H1 (cell line): ENCODE results near the gene OR11L1. TPM values are rescaled to one million over a fixed set of nuclear protein-coding genes. Genes with fewer than 3 reads are reported as not detected.

Source experiments
- CTCF ChIA-PET: fragments of 300-600 bp; sonication (Branson Sonifier 250); formaldehyde crosslinking; loops from one replicate; lab custom pipeline; 2021; ENCODE audit not compliant: partially characterized antibody; lab: Charles Lee
- POLR2A ChIA-PET: fragments of 300-600 bp; sonication (Branson Sonifier 250); formaldehyde crosslinking; loops from one replicate; lab custom pipeline; 2021; ENCODE audit warnings: inconsistent platforms; ENCODE audit not compliant: partially characterized antibody; lab: Charles Lee
- DNase-seq, 2 experiments: peaks; one replicate each; pipeline versions ENCODE4 v3.0.0 to v3.0.0-alpha.2; 2010 to 2022; ENCODE audit warnings: low spot score in 2 of 2, low read depth in 1 of 2, mixed read lengths in 1 of 2
- FAIRE-seq: peaks from 2 replicates; lab custom pipeline; 2011; peaks lifted over from hg19 to GRCh38; lab: Jason Lieb, UNC
- H2AFZ ChIP-seq: 2 replicates; pipeline ENCODE4 v1.8.1; 2012; ENCODE audit warnings: low read length, inconsistent platforms
- H2AK5ac ChIP-seq: 2 replicates; pipeline ENCODE4 v1.6.1; 2013; ENCODE audit warnings: low read depth, low read length
- H2BK120ac ChIP-seq: replicated peaks from 2 replicates; pipeline ENCODE3; 2013; ENCODE audit warnings: low read depth, low read length, inconsistent platforms
- H2BK12ac ChIP-seq: 2 replicates; pipeline ENCODE4 v1.6.1; 2013; ENCODE audit warnings: low read depth, low read length
- H2BK15ac ChIP-seq: 2 replicates; pipeline ENCODE4 v1.6.1; 2013; ENCODE audit warnings: low read length
- H2BK20ac ChIP-seq: 2 replicates; pipeline ENCODE4 v1.6.1; 2013; ENCODE audit warnings: low read length
- H2BK5ac ChIP-seq: 2 replicates; pipeline ENCODE4 v1.6.1; 2013; ENCODE audit warnings: low read depth, low read length
- H3K14ac ChIP-seq: 2 replicates; pipeline ENCODE4 v1.6.1; 2013; ENCODE audit warnings: inconsistent platforms; ENCODE audit not compliant: insufficient read length
- H3K18ac ChIP-seq: 2 replicates; pipeline ENCODE4 v1.6.1; 2013; ENCODE audit warnings: low read length; ENCODE audit errors: extremely low read depth
- H3K23ac ChIP-seq: 2 replicates; pipeline ENCODE4 v1.6.1; 2013; ENCODE audit warnings: inconsistent platforms; ENCODE audit not compliant: insufficient read length
- H3K23me2 ChIP-seq: 2 replicates; pipeline ENCODE4 v1.6.1; 2013; ENCODE audit warnings: low read depth, low read length
- H3K27ac ChIP-seq: 2 replicates; pipeline ENCODE4 v1.6.1; 2011; ENCODE audit warnings: low read depth, low read length, inconsistent platforms
- H3K27me3 ChIP-seq, 4 experiments: replicated peaks in 1 of 4; 1 replicate in 1 of 4; 2 replicates in 3 of 4; pipeline versions ENCODE4 v1.6.1 to v1.8.1; 2011 to 2013; ENCODE audit warnings: low read length in 3 of 4, mild to moderate bottlenecking in 3 of 4, inconsistent platforms in 2 of 4, mixed read lengths in 2 of 4, moderate library complexity in 1 of 4; ENCODE audit not compliant: control insufficient read depth in 3 of 4, insufficient read depth in 3 of 4; ENCODE audit errors: extremely low read depth in 1 of 4
- H3K36me3 ChIP-seq, 4 experiments: 2 replicates each; pipeline versions ENCODE4 v1.6.1 to v1.8.1; 2011 to 2013; ENCODE audit warnings: mild to moderate bottlenecking in 4 of 4, low read length in 3 of 4, moderate library complexity in 2 of 4, control low read depth in 1 of 4, inconsistent platforms in 1 of 4; ENCODE audit not compliant: insufficient read depth in 4 of 4, control insufficient read depth in 2 of 4
- H3K4ac ChIP-seq: replicated peaks from 2 replicates; pipeline ENCODE3; 2013; ENCODE audit warnings: low read length, low read depth, mixed read lengths, inconsistent platforms; ENCODE audit not compliant: insufficient read length
- H3K4me1 ChIP-seq, 4 experiments: replicated peaks in 1 of 4; 1 replicate in 1 of 4; 2 replicates in 3 of 4; pipeline versions ENCODE4 v1.6.1 to v1.8.1; 2011 to 2013; ENCODE audit warnings: low read length in 3 of 4, inconsistent platforms in 2 of 4, mixed read lengths in 1 of 4; ENCODE audit not compliant: insufficient read depth in 4 of 4, control insufficient read depth in 3 of 4
- H3K4me2 ChIP-seq, 2 experiments: 2 replicates each; pipeline versions ENCODE4 v1.6.1 to v1.8.1; 2011 to 2013; ENCODE audit warnings: low read depth in 2 of 2, low read length in 2 of 2, control low read depth in 1 of 2, inconsistent platforms in 1 of 2, mild to moderate bottlenecking in 1 of 2; ENCODE audit not compliant: insufficient read depth in 1 of 2
- H3K4me3 ChIP-seq, 4 experiments: fragments of 200-600, 300-600 bp in 1 of 4; sonication (generic), shearing (Covaris generic), sonication (Bioruptor Twin) in 1 of 4; 2 replicates each; pipeline versions ENCODE4 v1.5.1 to v1.8.1; 2011 to 2016; ENCODE audit warnings: low read length in 4 of 4, low read depth in 3 of 4, control low read depth in 2 of 4, inconsistent platforms in 2 of 4, mild to moderate bottlenecking in 2 of 4, mixed read lengths in 1 of 4, moderate library complexity in 1 of 4; ENCODE audit not compliant: insufficient read depth in 2 of 4; ENCODE audit errors: extremely low read depth in 1 of 4
- H3K56ac ChIP-seq: replicated peaks from 2 replicates; pipeline ENCODE3; 2013; ENCODE audit warnings: low read depth, mild to moderate bottlenecking, mixed read lengths, low read length, inconsistent platforms; ENCODE audit not compliant: insufficient read length
- H3K79me1 ChIP-seq: 2 replicates; pipeline ENCODE4 v1.6.1; 2013; ENCODE audit warnings: low read depth, low read length, control low read depth
- H3K79me2 ChIP-seq, 2 experiments: 2 replicates each; pipeline versions ENCODE4 v1.6.1 to v1.8.1; 2012 to 2013; ENCODE audit warnings: low read length in 2 of 2, mild to moderate bottlenecking in 2 of 2, inconsistent platforms in 1 of 2; ENCODE audit not compliant: insufficient read depth in 2 of 2, control insufficient read depth in 1 of 2
- H3K9ac ChIP-seq, 4 experiments: replicated peaks in 1 of 4; 1 replicate in 1 of 4; 2 replicates in 3 of 4; pipeline versions ENCODE4 v1.6.1 to v1.8.1; 2011 to 2013; ENCODE audit warnings: low read depth in 3 of 4, low read length in 3 of 4, control low read depth in 2 of 4, mild to moderate bottlenecking in 2 of 4, moderate library complexity in 2 of 4, inconsistent platforms in 1 of 4; ENCODE audit errors: extremely low read depth in 1 of 4
- H3K9me3 ChIP-seq, 2 experiments: 2 replicates each; pipeline versions ENCODE4 v1.6.1 to v1.8.1; 2012 to 2013; ENCODE audit warnings: mild to moderate bottlenecking in 2 of 2, moderate library complexity in 2 of 2, control low read depth in 1 of 2, inconsistent platforms in 1 of 2, low read depth in 1 of 2, low read length in 1 of 2, mixed read lengths in 1 of 2; ENCODE audit not compliant: insufficient read depth in 2 of 2
- H4K20me1 ChIP-seq, 2 experiments: replicated peaks in 1 of 2; 2 replicates each; pipeline versions ENCODE3 to v1.8.1; 2011 to 2013; ENCODE audit warnings: inconsistent platforms in 2 of 2, low read length in 2 of 2, mild to moderate bottlenecking in 1 of 2; ENCODE audit not compliant: insufficient read depth in 2 of 2, control insufficient read depth in 1 of 2
- H4K5ac ChIP-seq: 2 replicates; pipeline ENCODE4 v1.6.1; 2013; ENCODE audit warnings: low read length, low read depth, mixed read lengths, inconsistent platforms; ENCODE audit not compliant: insufficient read length
- H4K8ac ChIP-seq: 2 replicates; pipeline ENCODE4 v1.8.0; 2013; ENCODE audit warnings: mild to moderate bottlenecking, moderate library complexity, low read length, inconsistent platforms; ENCODE audit not compliant: insufficient read depth; ENCODE audit errors: extremely low read depth
- H4K91ac ChIP-seq: replicated peaks from 2 replicates; pipeline ENCODE3; 2013; ENCODE audit warnings: low read length, mixed read lengths, inconsistent platforms; ENCODE audit not compliant: insufficient read length
- CBX8 ChIP-seq: fragments of 300-800, 300-1000 bp; sonication (generic); IDR thresholded peaks from 2 replicates; pipeline ENCODE4 v1.7.1; 2016; ENCODE audit warnings: low read depth, low read length, borderline replicate concordance
- CTCF ChIP-seq, 3 experiments: IDR thresholded peaks; 1 replicate in 2 of 3; 2 replicates in 1 of 3; pipeline versions ENCODE4 v1.5.1 to v1.6.1; 2011; ENCODE audit warnings: low read length in 3 of 3, mild to moderate bottlenecking in 3 of 3, inconsistent platforms in 2 of 3, low read depth in 1 of 3, moderate library complexity in 1 of 3; ENCODE audit not compliant: insufficient read depth in 1 of 3; ENCODE audit errors: control extremely low read depth in 1 of 3
- E2F6 ChIP-seq: IDR thresholded peaks from 2 replicates; pipeline ENCODE4 v1.6.1; 2012; ENCODE audit warnings: inconsistent platforms
- FOSL1 ChIP-seq: IDR thresholded peaks from 2 replicates; pipeline ENCODE4 v1.6.1; 2011; ENCODE audit warnings: mild to moderate bottlenecking, low read depth, low read length, moderate library complexity; ENCODE audit not compliant: insufficient read depth
- JUND ChIP-seq: IDR thresholded peaks from 2 replicates; pipeline ENCODE4 v1.6.1; 2011; ENCODE audit warnings: mild to moderate bottlenecking, improper control_type of control experiment, low read length
- KDM4A ChIP-seq: IDR thresholded peaks from one replicate; pipeline ENCODE4 v1.7.1; 2012; ENCODE audit warnings: low read depth, mild to moderate bottlenecking, moderate library complexity, low read length, inconsistent platforms; ENCODE audit not compliant: severe bottlenecking
- PHF8 ChIP-seq: fragments of 200-600 bp; sonication (generic); conservative IDR thresholded peaks from 2 replicates; pipeline ENCODE4 v1.7.1; 2012; ENCODE audit warnings: low read depth, mild to moderate bottlenecking, inconsistent platforms, low read length, moderate library complexity
- POLR2A ChIP-seq, 2 experiments: IDR thresholded peaks; 1 replicate in 1 of 2; 2 replicates in 1 of 2; pipeline ENCODE4 v1.6.1; 2011; ENCODE audit warnings: low read depth in 2 of 2, low read length in 2 of 2, mild to moderate bottlenecking in 2 of 2; ENCODE audit errors: control extremely low read depth in 1 of 2
- RBBP5 ChIP-seq: IDR thresholded peaks from 2 replicates; pipeline ENCODE4 v1.7.1; 2012; ENCODE audit warnings: low read depth, mild to moderate bottlenecking, inconsistent platforms, low read length, moderate library complexity, borderline replicate concordance
- RXRA ChIP-seq: IDR thresholded peaks from 2 replicates; pipeline ENCODE4 v1.6.1; 2011; ENCODE audit warnings: low read depth, mild to moderate bottlenecking, low read length, moderate library complexity; ENCODE audit not compliant: insufficient read depth
- SIN3A ChIP-seq, 2 experiments: IDR thresholded peaks in 1 of 2; conservative IDR thresholded peaks in 1 of 2; 2 replicates each; pipeline ENCODE4 v1.6.1; 2011 to 2012; ENCODE audit warnings: low read length in 2 of 2, improper control_type of control experiment in 1 of 2, low read depth in 1 of 2, mild to moderate bottlenecking in 1 of 2
- WGBS, 2 experiments: shearing (Covaris generic) in 1 of 2; methylation state at CpG; one replicate each; pipeline versions ENCODE4 v1.1.6 to v1.1.7; 2013 to 2015; ENCODE audit warnings: low lambda C conversion rate in 2 of 2, mixed read lengths in 2 of 2, inconsistent platforms in 1 of 2, low coverage in 1 of 2, missing lambda C conversion rate in 1 of 2; ENCODE audit not compliant: insufficient replicate concordance in 2 of 2, insufficient coverage in 1 of 2, insufficient read length in 1 of 2; ENCODE audit errors: extremely low coverage in 1 of 2, missing lambda C conversion rate in 1 of 2; 5-methylcytosine and 5-hydroxymethylcytosine counted together
- polyA plus RNA-seq, 7 experiments: library from polyadenylated mRNA; depleted of rRNA in 3 of 7; stranded (reverse) in 5 of 7; unstranded in 2 of 7; fragments of >200 nt in 5 of 7; fragments of 200-250 nt in 2 of 7; gene quantifications; 1 replicate in 5 of 7; 2 replicates in 1 of 7; 4 replicates in 1 of 7; pipeline versions ENCODE4 v1.2.1 to v1.2.3, GENCODE V29; 2011 to 2013; ENCODE audit warnings: missing spikeins in 2 of 7, mixed read lengths in 2 of 7
- total RNA-seq: library from RNA; stranded (reverse); fragmentation: NEBNext Ultra II Directional; extraction: Animal tissue kit (Norgen Biotek cat#: 25700); gene quantifications from 2 replicates; pipeline ENCODE4 v1.2.1, GENCODE V29; 2021

Gene OR11L1
- total and polyA plus RNA-seq, 2 of the 8 experiments (the other 6 are each of a cell fraction or from before 2014, with no cell fraction given) = not detected

- H3K79me1 ChIP-seq = no peaks in the 10 kb centered on the region
- H3K79me2 ChIP-seq = no peaks in the 10 kb centered on the region
- H2BK20ac ChIP-seq = no peak overlapping the region
- no peak overlapping the region for H2AFZ ChIP-seq
- FAIRE-seq (no peak), DNase-seq (no peak)
- no peak overlapping the region for H2BK120ac ChIP-seq
- no peak overlapping the region for H3K4ac ChIP-seq
- no peaks in the 10 kb centered on the region for H3K23me2 ChIP-seq
- no peak overlapping the region for H3K27ac ChIP-seq
- H4K20me1 ChIP-seq = no peaks in the 10 kb centered on the region
- WGBS, 2 experiments = 69% methylated on average over 4 of the region's 4 CpGs; no CpG with 5 or more reads in 1 of the 2 experiments
- no peaks in the 10 kb centered on the region; a peak in 1 of 7 replicates for H3K4me1 ChIP-seq
- H3K36me3 ChIP-seq = no peaks in the 10 kb centered on the region
- H2BK15ac ChIP-seq = no peak overlapping the region
- no peak overlapping the region for H3K18ac ChIP-seq
- no peak overlapping the region for H4K8ac ChIP-seq
- H2AK5ac ChIP-seq = no peak overlapping the region
- ChIA-PET POLR2A (no interaction called here), CTCF (no interaction called here)
- H3K56ac ChIP-seq = no peak overlapping the region
- no peaks in the 10 kb centered on the region for H3K27me3 ChIP-seq
- no peak overlapping the region for H4K91ac ChIP-seq
- no peak overlapping the region for H3K14ac ChIP-seq
- H3K4me3 ChIP-seq = no peak overlapping the region
- no peak overlapping the region for H4K5ac ChIP-seq
- no peak overlapping the region for H3K9ac ChIP-seq
- H2BK12ac ChIP-seq = no peak overlapping the region
- H2BK5ac ChIP-seq = no peak overlapping the region
- peaks cover 45 to 61% of the 10 kb centered on the region in 2 experiments for H3K9me3 ChIP-seq
- no peak overlapping the region for H3K23ac ChIP-seq
- no peak overlapping the region for H3K4me2 ChIP-seq
- no peak for TF ChIP-seq CTCF (IDR thresholded peaks at IDR 0.05; ENCODE audit: control extremely low read depth in 1 of 3, insufficient read depth in 1 of 3, low read depth in 1 of 3, low read length in 3 of 3)
- TF ChIP-seq JUND = no peak
- TF ChIP-seq KDM4A = no peak
- no peak for TF ChIP-seq RBBP5
- no peak for TF ChIP-seq SIN3A (conservative IDR thresholded peaks at IDR 0.05 in 1 of 2, IDR thresholded peaks at IDR 0.05 in 1 of 2; ENCODE audit: low read depth in 1 of 2, low read length in 2 of 2)
- no peak for TF ChIP-seq E2F6
- TF ChIP-seq POLR2A (IDR thresholded peaks at IDR 0.05; ENCODE audit: control extremely low read depth in 1 of 2, low read depth in 2 of 2, low read length in 2 of 2) = no peak
- TF ChIP-seq FOSL1 = no peak
- no peak for TF ChIP-seq PHF8
- no peak for TF ChIP-seq CBX8
- no peak for TF ChIP-seq RXRA
These were observed 21.1 kb upstream of the OR11L1 start for GRCh38 chr1:247862756-247863155.
